ENCODE data around the gene STEAP3.

DNA sequence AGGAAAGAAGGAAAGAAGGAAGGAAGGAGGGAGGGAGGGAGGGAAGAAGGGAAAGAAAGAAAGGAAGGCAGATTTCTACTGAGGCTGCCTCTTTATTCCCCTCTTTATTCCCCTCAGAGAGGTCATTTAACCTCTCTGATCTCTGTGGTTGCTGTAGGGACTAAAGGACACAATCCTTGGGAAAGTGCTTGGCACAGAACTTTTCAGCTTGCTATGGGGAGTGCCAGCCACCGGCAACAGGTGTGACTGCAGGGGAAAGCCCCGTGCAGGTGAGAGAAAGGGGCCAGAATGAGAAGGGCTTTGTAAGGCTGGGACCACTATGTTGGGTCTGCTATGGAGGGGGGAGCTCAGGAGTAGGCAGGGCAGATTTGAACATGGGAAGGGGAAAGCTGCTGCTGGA, 27.7 kb upstream of the STEAP3 start:
- TF ChIP-seq POLR2A (IDR thresholded peaks at IDR 0.05) (no peak), POLR2AphosphoS5 (IDR thresholded peaks at IDR 0.05) (no peak)
- TF ChIP-seq, protein P1, sequence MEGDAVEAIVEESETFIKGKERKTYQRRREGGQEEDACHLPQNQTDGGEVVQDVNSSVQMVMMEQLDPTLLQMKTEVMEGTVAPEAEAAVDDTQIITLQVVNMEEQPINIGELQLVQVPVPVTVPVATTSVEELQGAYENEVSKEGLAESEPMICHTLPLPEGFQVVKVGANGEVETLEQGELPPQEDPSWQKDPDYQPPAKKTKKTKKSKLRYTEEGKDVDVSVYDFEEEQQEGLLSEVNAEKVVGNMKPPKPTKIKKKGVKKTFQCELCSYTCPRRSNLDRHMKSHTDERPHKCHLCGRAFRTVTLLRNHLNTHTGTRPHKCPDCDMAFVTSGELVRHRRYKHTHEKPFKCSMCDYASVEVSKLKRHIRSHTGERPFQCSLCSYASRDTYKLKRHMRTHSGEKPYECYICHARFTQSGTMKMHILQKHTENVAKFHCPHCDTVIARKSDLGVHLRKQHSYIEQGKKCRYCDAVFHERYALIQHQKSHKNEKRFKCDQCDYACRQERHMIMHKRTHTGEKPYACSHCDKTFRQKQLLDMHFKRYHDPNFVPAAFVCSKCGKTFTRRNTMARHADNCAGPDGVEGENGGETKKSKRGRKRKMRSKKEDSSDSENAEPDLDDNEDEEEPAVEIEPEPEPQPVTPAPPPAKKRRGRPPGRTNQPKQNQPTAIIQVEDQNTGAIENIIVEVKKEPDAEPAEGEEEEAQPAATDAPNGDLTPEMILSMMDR (IDR thresholded peaks at IDR 0.05): no peak

Measured in suprapubic skin (tissue), 4 donors.